Measurements from ENCODE around the gene SMG6.

Gene SMG6

GRCh38 chr17:2063261-2064146, 240.1 kb downstream of the SMG6 start (continued):
- no peak for TF ChIP-seq ZNF155 (tag by site-specific recombination; IDR thresholded peaks at IDR 0.05)

- peaks cover 0 to 47% of the 10 kb centered on the region in 2 experiments; a peak in 1 of 3 replicates for H3K36me3 ChIP-seq (ENCODE audit: control insufficient read depth in 2 of 2, insufficient read depth in 1 of 2, low read length in 2 of 2)
- no peak overlapping the region for H3K4me3 ChIP-seq (ENCODE audit: low read depth, low read length)
- ChIA-PET POLR2A (no interaction called here), CTCF (interaction anchor here (0.6 to 4.0 kb wide), 3 partner anchors 8 to 387 kb away, joined by 3 to 27 read pairs (median 3); partner anchors contain the start of gene HIC1)
- no peak overlapping the region for H3K27ac ChIP-seq (ENCODE audit: extremely low read depth, low read depth, low read length)
- H3K9me3 ChIP-seq (ENCODE audit: control insufficient read depth, insufficient read depth, low read depth, low read length), result no peaks in the 10 kb centered on the region
- no peaks in the 10 kb centered on the region; the same call in 1 of the 2 replicates for H3K4me1 ChIP-seq (ENCODE audit: control insufficient read depth, insufficient read depth, low read length)
- TF ChIP-seq ZNF600 (tag by site-specific recombination; IDR thresholded peaks at IDR 0.05) (peak; percentile 48; the same call in 1 of the 2 replicates), IKZF3 (tag by site-specific recombination; IDR thresholded peaks at IDR 0.05) (no peak), ZFHX2 (tag by site-specific recombination; conservative IDR thresholded peaks at IDR 0.05) (peak; percentile 82), ZNF623 (tag by site-specific recombination; IDR thresholded peaks at IDR 0.05) (no peak), ZNF140 (tag by site-specific recombination; IDR thresholded peaks at IDR 0.05) (no peak), ZNF585B (tag by site-specific recombination; IDR thresholded peaks at IDR 0.05) (no peak), ZNF423 (tag by site-specific recombination; IDR thresholded peaks at IDR 0.05) (no peak), ZNF26 (tag by site-specific recombination; IDR thresholded peaks at IDR 0.05) (no peak), ZSCAN16 (tag by site-specific recombination; IDR thresholded peaks at IDR 0.05) (no peak), ZNF341 (tag by site-specific recombination; IDR thresholded peaks at IDR 0.05; ENCODE audit: low read depth) (no peak), ZNF544 (tag by site-specific recombination; IDR thresholded peaks at IDR 0.05) (no peak), SCRT2 (tag by site-specific recombination; IDR thresholded peaks at IDR 0.05) (no peak), ZNF571 (tag by site-specific recombination; IDR thresholded peaks at IDR 0.05) (no peak), SETDB1 (IDR thresholded peaks at IDR 0.05; ENCODE audit: insufficient read length, low read length) (no peak), ZNF76 (tag by site-specific recombination; IDR thresholded peaks at IDR 0.05; ENCODE audit: borderline replicate concordance, low read depth) (no peak), ZNF292 (tag by site-specific recombination; IDR thresholded peaks at IDR 0.05; ENCODE audit: borderline replicate concordance, low read depth) (no peak), ATF2 (tag by site-specific recombination; IDR thresholded peaks at IDR 0.05; ENCODE audit: low read depth) (no peak), ZNF157 (tag by site-specific recombination; IDR thresholded peaks at IDR 0.05) (no peak), REST (tag by site-specific recombination; IDR thresholded peaks at IDR 0.05) (no peak), ZNF23 (tag by site-specific recombination; IDR thresholded peaks at IDR 0.05; ENCODE audit: borderline replicate concordance) (no peak), ZNF514 (tag by site-specific recombination; IDR thresholded peaks at IDR 0.05) (no peak), PATZ1 (tag by site-specific recombination; IDR thresholded peaks at IDR 0.05) (peak; percentile 72), SALL2 (tag by site-specific recombination; IDR thresholded peaks at IDR 0.05; ENCODE audit: borderline replicate concordance) (no peak), SP7 (tag by site-specific recombination; IDR thresholded peaks at IDR 0.05) (no peak), ZSCAN5A (tag by site-specific recombination; IDR thresholded peaks at IDR 0.05) (no peak)
Measured at GRCh38 chr17:2062571-2063183, 240.9 kb downstream of the SMG6 start.
